ENCODE results near the gene TBX15. TPM values are rescaled to one million over a fixed set of nuclear protein-coding genes. Genes with fewer than 3 reads are reported as not detected.

The TBX15 gene
- total RNA-seq, 1 donor from 2014 or later = 0.43 TPM

- no peak for ATAC-seq (ENCODE audit: poor library complexity)
- DNase-seq = no peak
- intact Hi-C loops (cut with DNase I) = no loop called here
Measured at GRCh38 chr1:118989006-118989815, 1.1 kb upstream of the TBX15 start.

DNA sequence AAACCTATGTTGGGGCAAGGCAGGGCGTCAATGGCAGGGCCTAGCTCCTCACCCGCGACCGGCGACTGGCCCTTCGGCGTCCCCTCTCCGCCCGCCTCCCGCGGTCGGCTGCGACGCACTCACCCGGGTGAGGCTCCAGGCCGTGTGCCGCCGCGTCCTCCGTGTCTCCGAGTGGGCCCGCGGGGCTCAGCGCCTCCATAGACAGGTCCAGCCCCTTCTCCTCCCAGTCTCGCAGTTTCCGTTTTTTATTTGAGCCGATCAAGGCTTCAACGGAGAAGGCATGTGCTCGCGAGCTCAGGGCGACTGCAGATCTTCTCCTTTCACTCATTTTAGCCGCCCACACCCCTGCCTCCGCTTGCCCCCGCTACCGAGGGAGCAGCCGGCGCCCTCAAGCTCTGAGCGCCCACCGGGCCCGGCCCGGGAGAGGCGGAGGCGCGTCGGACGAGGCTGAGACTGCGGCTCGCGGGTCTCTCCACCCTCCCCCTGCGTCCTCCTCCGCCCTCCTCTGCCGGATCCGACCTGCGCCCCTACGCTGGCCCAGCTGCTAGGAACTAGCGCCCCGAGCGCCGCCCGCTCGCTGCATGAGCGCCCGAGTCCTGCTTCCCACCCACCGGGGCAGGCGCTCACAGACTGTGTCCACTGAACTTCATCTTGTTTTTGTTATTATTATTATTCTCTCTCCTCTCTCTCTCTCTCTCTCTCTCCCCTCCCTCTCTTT lies 516 bp downstream of the TBX15 start:
- DNase-seq (no peak), ATAC-seq (ENCODE audit: poor library complexity) (peak; percentile 71)

DNA sequence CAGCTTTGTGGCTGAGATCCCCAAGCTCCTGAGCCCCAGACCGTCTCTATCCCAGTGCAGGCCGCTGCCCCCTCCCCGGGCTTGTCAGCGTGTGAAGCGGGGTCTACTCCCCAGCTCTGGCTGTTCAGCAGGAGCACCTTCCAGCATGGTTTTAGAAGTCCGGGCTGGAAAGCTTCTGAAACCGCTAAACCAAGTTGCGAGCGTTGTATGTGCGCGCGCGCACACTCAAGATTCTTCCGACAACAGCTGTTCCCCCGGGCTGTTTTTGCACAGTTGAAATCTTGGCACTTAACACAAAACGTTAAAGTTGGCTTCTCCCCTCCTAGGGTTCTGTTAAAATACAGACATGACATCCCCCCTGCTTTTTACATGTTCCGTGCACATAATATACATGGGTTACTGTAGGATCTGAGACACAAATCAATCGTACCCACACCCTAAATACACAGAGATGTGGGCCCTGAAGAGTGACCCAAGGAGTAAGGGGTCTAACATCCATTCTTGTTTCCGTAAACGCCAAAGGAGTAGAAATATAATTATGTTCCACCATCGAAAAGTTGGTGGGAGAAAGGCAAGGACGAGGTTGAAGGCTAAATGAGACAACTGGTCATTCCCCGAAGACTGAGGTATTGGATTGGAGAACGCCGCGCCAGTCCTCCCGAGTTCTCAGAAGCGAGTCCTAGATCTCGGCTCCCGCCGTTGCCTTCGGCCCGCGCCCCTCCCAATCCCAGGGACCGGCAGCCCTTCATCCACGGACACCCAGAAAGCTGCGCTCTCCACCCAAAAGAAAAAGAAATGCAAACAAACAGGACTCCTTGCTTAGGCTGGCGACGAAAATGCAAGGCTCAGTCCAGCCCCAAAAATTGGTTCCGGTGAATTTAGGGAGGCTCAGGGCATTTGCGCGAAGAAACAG lies 1.3 kb downstream of the TBX15 start:
- intact Hi-C loops (cut with DNase I) = no loop called here
- ATAC-seq (ENCODE audit: poor library complexity) (peak; percentile 54), DNase-seq (no peak)

More for the DNA sequence above, 516 bp downstream of the TBX15 start:
- intact Hi-C loops (cut with DNase I) = no loop called here

DNA sequence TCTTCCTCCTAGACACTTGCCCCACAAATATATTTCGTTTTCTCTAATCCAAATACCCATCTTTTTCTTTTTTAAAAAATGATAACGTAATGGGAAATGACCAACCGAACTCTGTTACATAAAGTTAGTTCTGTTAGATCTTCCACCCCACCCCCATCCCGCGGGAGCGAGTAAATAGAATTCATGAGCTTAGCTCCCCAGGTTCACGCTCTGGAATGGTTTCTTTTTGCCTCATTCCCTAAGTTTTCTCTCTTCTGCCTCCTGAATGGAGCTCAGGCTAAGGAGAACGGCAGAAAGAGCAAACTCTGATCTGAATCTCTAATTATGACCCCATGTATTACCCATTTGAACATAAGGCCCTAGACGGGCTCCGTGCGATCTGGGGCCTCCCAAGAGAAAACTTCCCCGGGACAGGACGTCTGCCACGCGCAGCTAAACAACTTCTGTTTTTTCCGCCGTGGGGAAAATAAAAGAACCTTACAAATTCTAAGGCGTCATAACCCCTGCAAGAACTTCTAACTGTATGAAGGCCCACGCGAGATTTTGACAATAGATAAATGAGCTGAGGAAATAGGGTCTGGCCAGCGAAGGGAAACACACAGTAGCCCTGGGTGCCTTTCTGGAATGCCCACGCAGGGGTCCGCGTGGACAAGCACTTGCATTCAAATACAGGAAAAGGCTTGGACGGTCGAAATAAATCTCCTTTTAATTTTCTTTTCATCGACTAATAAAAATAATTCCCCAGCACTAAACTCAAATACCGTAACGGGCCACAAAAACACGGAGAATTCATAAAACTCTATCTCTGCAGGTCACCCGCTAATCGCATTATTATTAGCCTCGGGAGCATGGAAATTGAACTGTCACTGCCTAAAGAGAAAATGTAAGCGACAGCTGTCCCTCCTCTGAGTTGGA lies 2.2 kb downstream of the TBX15 start:
- intact Hi-C loops (cut with DNase I) = no loop called here
- DNase-seq (no peak), ATAC-seq (ENCODE audit: poor library complexity) (no peak)

- no peak for DNase-seq
- ATAC-seq (ENCODE audit: poor library complexity) = no peak
- intact Hi-C loops (cut with DNase I) = no loop called here
Measured at GRCh38 chr1:118984722-118985639, 3.2 kb downstream of the TBX15 start.

GRCh38 chr1:118984086-118984721 lies 3.9 kb downstream of the TBX15 start:
- intact Hi-C loops (cut with DNase I) = no loop called here
- no peak for DNase-seq
- no peak for ATAC-seq (ENCODE audit: poor library complexity)

- intact Hi-C loops (cut with DNase I) = no loop called here
- no peak for DNase-seq
- no peak for ATAC-seq (ENCODE audit: poor library complexity)
Measured at GRCh38 chr1:118983558-118984041, 4.5 kb downstream of the TBX15 start.

- intact Hi-C loops (cut with DNase I) = no loop called here
- DNase-seq (no peak), ATAC-seq (ENCODE audit: poor library complexity) (no peak)
Measured at GRCh38 chr1:118982821-118983557, 5.2 kb downstream of the TBX15 start.

- ATAC-seq (ENCODE audit: poor library complexity) (no peak), DNase-seq (no peak)
- intact Hi-C loops (cut with DNase I) = no loop called here
Measured at GRCh38 chr1:118982266-118982665, 5.9 kb downstream of the TBX15 start.

GRCh38 chr1:118981436-118981835 lies 6.7 kb downstream of the TBX15 start:
- intact Hi-C loops (cut with DNase I) = no loop called here
- ATAC-seq (ENCODE audit: poor library complexity) (no peak), DNase-seq (no peak)

DNA sequence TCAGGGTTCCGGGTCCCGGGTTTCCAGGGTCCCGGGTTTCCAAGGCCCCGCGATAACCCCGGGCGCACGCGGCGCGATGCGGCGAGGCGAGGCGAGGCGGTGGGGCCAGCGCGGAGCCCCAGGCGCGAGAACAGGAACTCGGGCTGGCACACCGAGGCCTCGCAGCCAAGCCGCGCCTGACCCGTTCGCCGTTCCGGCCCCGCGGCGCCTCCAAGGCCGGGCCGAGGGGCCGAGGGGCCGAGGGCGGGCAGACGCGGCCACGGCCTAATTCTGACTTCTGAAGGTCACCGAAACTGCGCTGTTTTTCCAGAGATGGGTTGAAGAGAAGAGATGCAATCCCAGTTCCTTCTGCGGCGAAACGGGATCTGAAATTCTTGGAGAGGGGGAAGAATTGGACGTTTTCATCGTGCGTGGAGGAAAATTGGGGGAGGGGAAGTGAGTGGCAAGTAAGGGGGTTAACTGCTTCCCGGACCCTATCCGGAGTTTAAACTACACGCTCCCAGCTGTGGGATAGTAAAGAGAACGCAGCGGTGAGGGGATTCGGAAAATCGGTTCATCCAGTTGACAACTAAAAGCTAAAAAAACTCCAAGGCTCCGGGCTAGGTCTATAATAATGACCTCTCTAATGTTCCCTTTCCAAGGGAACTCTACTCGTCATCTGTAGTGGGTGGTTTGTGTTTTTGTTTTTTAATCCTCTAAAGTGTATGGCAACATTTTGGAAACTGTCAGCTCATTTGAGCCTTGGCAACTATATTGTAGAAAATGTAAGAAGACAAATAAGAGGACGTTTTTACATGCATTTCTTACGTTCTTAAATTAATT lies 8.2 kb downstream of the TBX15 start:
- intact Hi-C loops (cut with DNase I) = no loop called here
- DNase-seq (no peak), ATAC-seq (ENCODE audit: poor library complexity) (no peak)

DNA sequence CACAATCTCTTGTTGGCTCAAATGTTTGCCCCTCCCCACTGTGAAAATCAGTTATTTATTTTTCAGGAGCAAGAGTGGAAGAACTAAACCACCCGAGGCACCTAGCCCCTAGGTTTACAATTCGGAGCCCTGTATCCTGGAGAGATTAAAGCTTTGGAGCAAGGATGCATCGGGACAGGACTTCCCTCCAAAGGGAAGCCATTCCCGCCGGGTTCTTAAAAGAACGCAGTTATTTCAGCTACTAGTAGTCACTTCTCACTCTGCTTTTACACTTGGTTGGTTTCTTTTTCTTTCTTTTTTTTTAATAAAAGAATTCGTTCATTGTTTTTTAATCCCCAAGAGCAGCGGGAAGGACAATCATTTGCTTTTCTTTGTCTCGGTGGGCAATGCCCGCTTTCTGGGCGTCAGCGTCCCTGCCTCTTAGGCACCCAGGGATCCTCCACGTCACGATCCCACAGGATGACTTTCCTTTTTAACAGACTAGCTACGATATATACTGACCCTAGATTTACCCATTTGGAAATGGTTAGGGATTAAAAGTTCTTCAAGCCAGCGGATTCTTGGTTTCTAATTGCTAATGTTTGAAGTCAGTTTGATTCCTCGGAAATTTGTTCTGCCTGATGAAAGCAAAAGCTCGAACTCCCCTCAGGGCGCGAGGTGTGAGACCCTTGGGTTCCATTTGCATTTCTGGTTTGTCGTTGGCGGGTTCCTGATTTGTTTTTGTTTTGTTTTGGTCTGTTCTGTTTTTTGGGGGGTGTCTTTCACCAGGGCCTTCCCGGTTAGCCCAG lies 9.0 kb downstream of the TBX15 start:
- ATAC-seq (ENCODE audit: poor library complexity) (no peak), DNase-seq (no peak)
- intact Hi-C loops (cut with DNase I) = no loop called here

GRCh38 chr1:118977600-118977999 lies 10.5 kb downstream of the TBX15 start:
- ATAC-seq (ENCODE audit: poor library complexity) (no peak), DNase-seq (no peak)
- intact Hi-C loops (cut with DNase I) = no loop called here

DNA sequence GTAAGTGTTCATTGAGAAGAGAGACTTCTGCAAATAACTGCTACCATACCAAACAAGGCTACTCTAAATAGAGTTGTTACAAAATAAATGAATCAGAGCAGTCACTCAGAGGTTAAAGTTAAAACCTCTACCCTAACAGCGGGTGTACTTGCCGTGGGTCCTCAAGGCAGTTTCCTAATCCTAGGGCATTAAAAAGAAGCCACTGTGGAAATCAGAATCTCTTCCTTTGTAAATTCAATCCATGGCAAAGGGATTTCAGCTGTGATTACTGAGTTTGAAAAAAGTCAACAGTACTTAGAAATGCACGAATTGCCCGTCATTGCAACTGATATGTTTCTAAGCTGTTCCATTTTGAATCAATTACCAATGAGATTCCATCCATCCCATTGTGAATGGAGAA lies 13.5 kb downstream of the TBX15 start:
- intact Hi-C loops (cut with DNase I) = no loop called here
- ATAC-seq (ENCODE audit: poor library complexity) = no peak

More for the DNA sequence above, 13.5 kb downstream of the TBX15 start:
- no peak for DNase-seq
